ENCODE data around the gene ZNF316.

GRCh38 chr7:6628045-6628444, 9.1 kb upstream of the ZNF316 start:
- no peak for TF ChIP-seq CTCF (IDR thresholded peaks at IDR 0.05)
- no peak for TF ChIP-seq POLR2A (IDR thresholded peaks at IDR 0.05)

Data from tibial nerve (tissue), 3 donors.